Suprapubic skin (tissue), 4 donors: ENCODE results near the gene LMF1. TPM values are rescaled to one million over a fixed set of nuclear protein-coding genes. Genes with fewer than 3 reads are reported as not detected.

ENCODE experiments used
- DNase-seq, 2 donors: peaks; one replicate each; pipeline ENCODE4 v3.0.0-alpha.2; 2019; ENCODE audit warnings: low spot score in 2 of 2
- H3K27ac ChIP-seq: fragments of 200-600 bp; sonication (generic); one replicate; pipeline ENCODE4 v1.5.1; 2019
- H3K27me3 ChIP-seq: fragments of 200-600 bp; sonication (generic); one replicate; pipeline ENCODE4 v1.5.1; 2019
- H3K36me3 ChIP-seq: fragments of 200-600 bp; sonication (generic); one replicate; pipeline ENCODE4 v1.5.1; 2019
- H3K4me1 ChIP-seq: fragments of 200-600 bp; sonication (generic); one replicate; pipeline ENCODE4 v1.5.1; 2019
- H3K4me3 ChIP-seq: fragments of 200-600 bp; sonication (generic); one replicate; pipeline ENCODE4 v1.5.1; 2019; ENCODE audit warnings: mild to moderate bottlenecking
- H3K9me3 ChIP-seq: fragments of 200-600 bp; sonication (generic); one replicate; pipeline ENCODE4 v1.5.1; 2019
- CTCF ChIP-seq, 2 donors: fragments of 200-600 bp in 1 of 2; fragments of 450-650 bp in 1 of 2; sonication (generic) in 1 of 2; IDR thresholded peaks; one replicate each; pipeline ENCODE4 v1.5.1; 2016 to 2019; ENCODE audit warnings: antibody characterized with exemption in 2 of 2, mild to moderate bottlenecking in 1 of 2, moderate library complexity in 1 of 2
- EP300 ChIP-seq: sonication (generic); formaldehyde crosslinking; IDR thresholded peaks from one replicate; pipeline ENCODE4 v1.6.1; 2017; ENCODE audit warnings: antibody characterized with exemption
- POLR2A ChIP-seq, 2 donors: fragments of 450-650 bp; IDR thresholded peaks; one replicate each; pipeline ENCODE4 v1.6.1; 2017; ENCODE audit warnings: antibody characterized with exemption in 2 of 2, mild to moderate bottlenecking in 2 of 2, moderate library complexity in 2 of 2
- POLR2AphosphoS5 ChIP-seq, 3 donors: sonication (generic); formaldehyde crosslinking; IDR thresholded peaks; one replicate each; pipeline ENCODE4 v1.6.1; 2017; ENCODE audit warnings: antibody characterized with exemption in 3 of 3
- WGBS: methylation state at CpG from one replicate; pipeline ENCODE4 v1.1.5; 2018; 5-methylcytosine and 5-hydroxymethylcytosine counted together
- total RNA-seq, 4 donors: library from RNA; depleted of rRNA; stranded (reverse); fragments of >200 nt; gene quantifications; one replicate each; pipeline ENCODE4 v1.1.0, GENCODE V29; 2016

The LMF1 gene
- total RNA-seq, 4 donors from 2014 or later: 32.1 to 117 (median 38.0) TPM

GRCh38 chr16:1000608-1001007 lies 29.8 kb upstream of the LMF1 start:
- H3K4me3 ChIP-seq: no peak overlapping the region
- H3K36me3 ChIP-seq: no peaks in the 10 kb centered on the region
- peaks cover 27% of the 10 kb centered on the region for H3K4me1 ChIP-seq
- no peak for TF ChIP-seq EP300
- no peak for TF ChIP-seq POLR2AphosphoS5 (IDR thresholded peaks at IDR 0.05)
- TF ChIP-seq POLR2A (IDR thresholded peaks at IDR 0.05): no peak
- TF ChIP-seq CTCF (IDR thresholded peaks at IDR 0.05): no peak
- H3K9me3 ChIP-seq: peaks cover under 1% of the 10 kb centered on the region
- H3K27ac ChIP-seq: no peak overlapping the region
- DNase-seq: no peak
- WGBS: 85% methylated on average over 14 of the region's 17 CpGs
- H3K27me3 ChIP-seq: peaks cover 79% of the 10 kb centered on the region

GRCh38 chr16:999677-1000076 lies 28.9 kb upstream of the LMF1 start:
- 63% methylated on average over 2 of the region's 11 CpGs for WGBS
- DNase-seq: no peak
- peaks cover 80% of the 10 kb centered on the region for H3K27me3 ChIP-seq
- H3K9me3 ChIP-seq: peaks cover 10% of the 10 kb centered on the region
- H3K4me1 ChIP-seq: peaks cover 27% of the 10 kb centered on the region
- H3K36me3 ChIP-seq: no peaks in the 10 kb centered on the region
- no peak overlapping the region for H3K27ac ChIP-seq
- TF ChIP-seq POLR2AphosphoS5 (IDR thresholded peaks at IDR 0.05) (no peak), POLR2A (IDR thresholded peaks at IDR 0.05) (no peak), CTCF (IDR thresholded peaks at IDR 0.05) (no peak), EP300 (no peak)
- no peak overlapping the region for H3K4me3 ChIP-seq

- no peak for TF ChIP-seq CTCF (IDR thresholded peaks at IDR 0.05)
- no peak for TF ChIP-seq POLR2A (IDR thresholded peaks at IDR 0.05)
- no peak for TF ChIP-seq POLR2AphosphoS5 (IDR thresholded peaks at IDR 0.05)
- no peak for TF ChIP-seq EP300
- Histone ChIP-seq H3K4me3 (no peak overlapping the region), H3K4me1 (peaks cover 27% of the 10 kb centered on the region), H3K27ac (no peak overlapping the region), H3K9me3 (peaks cover 12% of the 10 kb centered on the region), H3K36me3 (no peaks in the 10 kb centered on the region), H3K27me3 (peaks cover 76% of the 10 kb centered on the region)
- no peak for DNase-seq
- WGBS: 78% methylated on average over 8 of the region's 11 CpGs
Measured at GRCh38 chr16:998615-999014, 27.8 kb upstream of the LMF1 start.

- 73% methylated on average over 8 of the region's 11 CpGs for WGBS
- Histone ChIP-seq H3K27ac (no peak overlapping the region), H3K4me1 (peaks cover 23% of the 10 kb centered on the region), H3K27me3 (peaks cover 72% of the 10 kb centered on the region), H3K9me3 (peaks cover 12% of the 10 kb centered on the region), H3K36me3 (no peaks in the 10 kb centered on the region), H3K4me3 (no peak overlapping the region)
- TF ChIP-seq POLR2AphosphoS5 (IDR thresholded peaks at IDR 0.05) (no peak), POLR2A (IDR thresholded peaks at IDR 0.05) (no peak), EP300 (no peak)
- DNase-seq: no peak
Measured at GRCh38 chr16:998211-998610, 27.4 kb upstream of the LMF1 start.

- H3K9me3 ChIP-seq: peaks cover 12% of the 10 kb centered on the region
- H3K27ac ChIP-seq: no peak overlapping the region
- peaks cover 16% of the 10 kb centered on the region for H3K4me1 ChIP-seq
- no peaks in the 10 kb centered on the region for H3K36me3 ChIP-seq
- no peak for DNase-seq
- 9% methylated on average over 22 of the region's 39 CpGs for WGBS
- H3K27me3 ChIP-seq: peaks cover 76% of the 10 kb centered on the region
- peak overlapping the region; percentile 29 for H3K4me3 ChIP-seq
- TF ChIP-seq EP300 (no peak), POLR2AphosphoS5 (IDR thresholded peaks at IDR 0.05) (no peak), CTCF (IDR thresholded peaks at IDR 0.05) (no peak), POLR2A (IDR thresholded peaks at IDR 0.05) (no peak)
Measured at GRCh38 chr16:997440-998051, 26.8 kb upstream of the LMF1 start.
